ENCODE measurements around the gene MCTP1. TPM values are rescaled to one million over a fixed set of nuclear protein-coding genes. Genes with fewer than 3 reads are reported as not detected.

MCTP1 gene
- total and polyA plus RNA-seq, 7 experiments from 2014 or later: 0.75 to 38.9 (median 2.3) TPM; not detected in 1

DNA sequence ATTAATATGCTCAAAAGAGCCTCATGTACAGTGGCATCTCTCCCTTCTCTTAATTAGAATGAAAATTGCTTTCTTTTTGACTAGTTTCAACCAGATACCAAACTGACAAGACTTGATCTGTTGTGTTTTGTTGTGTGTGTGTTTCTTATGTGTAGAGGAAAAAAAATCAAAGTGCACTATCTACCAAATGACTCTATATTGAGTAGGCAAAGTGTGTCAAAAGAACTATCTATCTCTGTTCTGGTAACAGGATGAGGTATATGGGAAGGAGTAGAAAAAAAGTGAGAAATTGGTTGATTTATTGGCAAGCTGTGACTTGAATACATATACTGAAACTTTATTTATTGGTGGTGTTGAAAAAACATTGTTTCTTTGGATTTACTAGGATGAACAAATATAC lies 476.4 kb downstream of the MCTP1 start:
- H3K4me1 ChIP-seq (ENCODE audit: control insufficient read depth in 2 of 2, insufficient read depth in 2 of 2, low read length in 2 of 2): no peaks in the 10 kb centered on the region
- no peak overlapping the region for H3K4me3 ChIP-seq (ENCODE audit: low read length)
- H3K9me3 ChIP-seq (ENCODE audit: control insufficient read depth in 2 of 3, low read length in 3 of 3): no peaks in the 10 kb centered on the region
- POLR2A ChIA-PET: no interaction called here
- no peak overlapping the region for H3K27ac Mint-ChIP-seq
- no peaks in the 10 kb centered on the region for H3K4me1 Mint-ChIP-seq
- ATAC-seq (no peak), DNase-seq (no peak)
- CTCF ChIA-PET: no interaction called here
- intact Hi-C loops (cut with micrococcal nuclease): loop anchor here in 1 of 2 donors (1.0 to 2.0 kb wide), 2 partner anchors 16 to 283 kb away; no protein-coding TSS in a partner anchor
- H3K36me3 Mint-ChIP-seq: no peaks in the 10 kb centered on the region
- peaks cover 0 to 51% (median 4%) of the 10 kb centered on the region in 5 donors for H3K27me3 Mint-ChIP-seq
- no peak overlapping the region for H3K27ac ChIP-seq (ENCODE audit: low read depth, low read length)
- no peak overlapping the region for H3K4me3 Mint-ChIP-seq
- no peaks in the 10 kb centered on the region for H3K36me3 ChIP-seq (ENCODE audit: control insufficient read depth in 2 of 3, insufficient read depth in 3 of 3, low read length in 3 of 3)
- H3K9me3 Mint-ChIP-seq: no peaks in the 10 kb centered on the region
- no peaks in the 10 kb centered on the region for H3K27me3 ChIP-seq (ENCODE audit: control insufficient read depth in 2 of 2, insufficient read depth in 2 of 2, low read length in 2 of 2)

GRCh38 chr5:94807985-94808384 lies 476.9 kb downstream of the MCTP1 start:
- POLR2A ChIA-PET: no interaction called here
- no peak overlapping the region for H3K4me3 ChIP-seq (ENCODE audit: low read length)
- H3K4me1 ChIP-seq (ENCODE audit: control insufficient read depth in 2 of 2, insufficient read depth in 2 of 2, low read length in 2 of 2): no peaks in the 10 kb centered on the region

DNA sequence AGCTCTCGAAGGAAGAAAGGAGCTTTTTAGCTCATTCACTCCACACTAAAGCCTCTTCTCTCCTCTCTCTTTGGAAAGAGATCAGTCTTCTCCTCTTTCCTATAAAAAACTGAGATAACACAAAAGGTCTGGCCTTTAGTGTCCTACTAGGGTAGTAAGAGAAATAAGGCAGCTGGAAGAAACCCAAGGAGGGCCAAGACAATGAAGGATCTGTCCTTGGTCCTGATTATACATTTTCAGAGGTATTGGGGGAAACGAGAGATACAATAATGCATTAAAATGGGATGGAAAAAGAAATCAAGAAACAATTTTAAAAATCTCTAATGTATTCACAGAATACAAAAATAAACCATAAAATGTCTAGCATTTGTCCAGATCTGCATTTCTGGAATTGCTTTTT lies 482.4 kb downstream of the MCTP1 start:
- ChIA-PET POLR2A (no interaction called here), CTCF (interaction anchor here (0.6 kb wide), 1 partner anchor 23 kb away, joined by 4 read pairs; no protein-coding TSS in a partner anchor)
- Histone ChIP-seq H3K4me1 (ENCODE audit: control insufficient read depth in 2 of 2, insufficient read depth in 2 of 2, low read length in 2 of 2) (no peaks in the 10 kb centered on the region), H3K27ac (ENCODE audit: low read depth, low read length) (no peak overlapping the region), H3K36me3 (ENCODE audit: control insufficient read depth in 2 of 3, insufficient read depth in 3 of 3, low read length in 3 of 3) (no peaks in the 10 kb centered on the region), H3K27me3 (ENCODE audit: control insufficient read depth in 2 of 2, insufficient read depth in 2 of 2, low read length in 2 of 2) (no peaks in the 10 kb centered on the region), H3K9me3 (ENCODE audit: control insufficient read depth in 2 of 3, low read length in 3 of 3) (no peaks in the 10 kb centered on the region), H3K4me3 (ENCODE audit: low read length) (no peak overlapping the region)
- Mint-ChIP-seq H3K9me3 (peaks cover 0 to 5% (median 0%) of the 10 kb centered on the region in 11 donors), H3K27ac (no peak overlapping the region), H3K36me3 (no peaks in the 10 kb centered on the region), H3K27me3 (peaks cover 0 to 45% (median 6%) of the 10 kb centered on the region in 5 donors), H3K4me3 (no peak overlapping the region), H3K4me1 (no peaks in the 10 kb centered on the region)
- intact Hi-C loops (cut with micrococcal nuclease): no loop called here
- DNase-seq (no peak), ATAC-seq (no peak)

More at GRCh38 chr5:94807985-94808384, 476.9 kb downstream of the MCTP1 start:
- H3K27me3 Mint-ChIP-seq: peaks cover 0 to 51% (median 4%) of the 10 kb centered on the region in 5 donors
- H3K27me3 ChIP-seq (ENCODE audit: control insufficient read depth in 2 of 2, insufficient read depth in 2 of 2, low read length in 2 of 2): no peaks in the 10 kb centered on the region
- no peak overlapping the region for H3K27ac Mint-ChIP-seq
- intact Hi-C loops (cut with micrococcal nuclease): loop anchor here in 1 of 2 donors (1.0 to 2.0 kb wide), 2 partner anchors 15 to 283 kb away; no protein-coding TSS in a partner anchor
- no peaks in the 10 kb centered on the region for H3K36me3 Mint-ChIP-seq
- DNase-seq (no peak), ATAC-seq (no peak)
- CTCF ChIA-PET: no interaction called here
- peaks cover 0 to under 1% (median 0%) of the 10 kb centered on the region in 11 donors for H3K9me3 Mint-ChIP-seq
- H3K4me3 Mint-ChIP-seq: no peak overlapping the region
- no peaks in the 10 kb centered on the region for H3K36me3 ChIP-seq (ENCODE audit: control insufficient read depth in 2 of 3, insufficient read depth in 3 of 3, low read length in 3 of 3)
- no peak overlapping the region for H3K27ac ChIP-seq (ENCODE audit: low read depth, low read length)
- H3K4me1 Mint-ChIP-seq: no peaks in the 10 kb centered on the region
- no peaks in the 10 kb centered on the region for H3K9me3 ChIP-seq (ENCODE audit: control insufficient read depth in 2 of 3, low read length in 3 of 3)

- POLR2A ChIA-PET: no interaction called here
- no peak overlapping the region for H3K27ac Mint-ChIP-seq
- no peak overlapping the region for H3K4me3 Mint-ChIP-seq
- CTCF ChIA-PET: no interaction called here
- peaks cover 0 to 17% (median 0%) of the 10 kb centered on the region in 5 donors for H3K36me3 Mint-ChIP-seq
- Histone ChIP-seq H3K4me3 (ENCODE audit: low read length) (no peak overlapping the region), H3K4me1 (ENCODE audit: control insufficient read depth in 2 of 2, insufficient read depth in 2 of 2, low read length in 2 of 2) (peaks cover 16 to 29% of the 10 kb centered on the region in 2 donors), H3K27me3 (ENCODE audit: control insufficient read depth in 2 of 2, insufficient read depth in 2 of 2, low read length in 2 of 2) (no peaks in the 10 kb centered on the region), H3K36me3 (ENCODE audit: control insufficient read depth in 2 of 3, insufficient read depth in 3 of 3, low read length in 3 of 3) (no peaks in the 10 kb centered on the region), H3K27ac (ENCODE audit: low read depth, low read length) (no peak overlapping the region), H3K9me3 (ENCODE audit: control insufficient read depth in 2 of 3, low read length in 3 of 3) (no peaks in the 10 kb centered on the region)
- H3K27me3 Mint-ChIP-seq: peaks cover 0 to 29% (median 2%) of the 10 kb centered on the region in 5 donors
- no peak for DNase-seq
- intact Hi-C loops (cut with micrococcal nuclease): loop anchor here (10.0 kb wide), 2 partner anchors 182 to 758 kb away; partner anchors contain the start of genes ARSK (in 1 of the 2), KIAA0825 (in 1 of the 2), SKIC3 (in 1 of the 2) and SLF1 (in 1 of the 2)
- no peak for ATAC-seq
- H3K4me1 Mint-ChIP-seq: peaks cover 13 to 47% (median 35%) of the 10 kb centered on the region in 7 donors
- peaks cover 0 to 6% (median 0%) of the 10 kb centered on the region in 11 donors for H3K9me3 Mint-ChIP-seq
Observed at GRCh38 chr5:94796586-94796985, 488.3 kb downstream of the MCTP1 start.

- DNase-seq: no peak
- peak; percentile 42 for ATAC-seq
- H3K27ac Mint-ChIP-seq: peak overlapping the region in 8 of 9 donors; percentile 60 to 97 (median 76)
- ChIA-PET CTCF (no interaction called here), POLR2A (no interaction called here)
- H3K9me3 Mint-ChIP-seq: peaks cover 0 to 4% (median 0%) of the 10 kb centered on the region in 11 donors
- Histone ChIP-seq H3K36me3 (ENCODE audit: control insufficient read depth in 2 of 3, insufficient read depth in 3 of 3, low read length in 3 of 3) (no peaks in the 10 kb centered on the region), H3K9me3 (ENCODE audit: control insufficient read depth in 2 of 3, low read length in 3 of 3) (no peaks in the 10 kb centered on the region), H3K27ac (ENCODE audit: low read depth, low read length) (peak overlapping the region; percentile 24), H3K4me1 (ENCODE audit: control insufficient read depth in 2 of 2, insufficient read depth in 2 of 2, low read length in 2 of 2) (peaks cover 16 to 29% of the 10 kb centered on the region in 2 donors), H3K27me3 (ENCODE audit: control insufficient read depth in 2 of 2, insufficient read depth in 2 of 2, low read length in 2 of 2) (no peaks in the 10 kb centered on the region), H3K4me3 (ENCODE audit: low read length) (no peak overlapping the region)
- intact Hi-C loops (cut with micrococcal nuclease): loop anchor here (1.0 to 10.0 kb wide), 9 partner anchors 15 to 1169 kb away; partner anchors contain the start of genes KIAA0825 (in 2 of the 2), SLF1 (in 2 of the 2), ARSK (in 1 of the 2) and SKIC3 (in 1 of the 2)
- peak overlapping the region in 5 of 10 donors; percentile 24 to 74 (median 37) for H3K4me3 Mint-ChIP-seq
- peaks cover 0 to 17% (median 0%) of the 10 kb centered on the region in 5 donors for H3K36me3 Mint-ChIP-seq
- peaks cover 13 to 49% (median 35%) of the 10 kb centered on the region in 7 donors for H3K4me1 Mint-ChIP-seq
- peaks cover 0 to 16% (median 0%) of the 10 kb centered on the region in 5 donors for H3K27me3 Mint-ChIP-seq
Observed at GRCh38 chr5:94793816-94794198, 491.1 kb downstream of the MCTP1 start.

- Mint-ChIP-seq H3K36me3 (peaks cover 0 to 17% (median 0%) of the 10 kb centered on the region in 5 donors), H3K4me3 (peak overlapping the region in 8 of 10 donors; percentile 17 to 74 (median 37)), H3K9me3 (peaks cover 0 to 4% (median 0%) of the 10 kb centered on the region in 11 donors), H3K4me1 (peaks cover 13 to 49% (median 35%) of the 10 kb centered on the region in 7 donors), H3K27ac (peak overlapping the region; percentile 22 to 97 (median 80)), H3K27me3 (peaks cover 0 to 10% (median 0%) of the 10 kb centered on the region in 5 donors)
- H3K4me1 ChIP-seq (ENCODE audit: control insufficient read depth in 2 of 2, insufficient read depth in 2 of 2, low read length in 2 of 2): peaks cover 16 to 29% of the 10 kb centered on the region in 2 donors
- H3K9me3 ChIP-seq (ENCODE audit: control insufficient read depth in 2 of 3, low read length in 3 of 3): no peaks in the 10 kb centered on the region
- peak; percentile 95 for ATAC-seq
- intact Hi-C loops (cut with micrococcal nuclease): loop anchor here (1.0 to 10.0 kb wide), 9 partner anchors 16 to 1170 kb away; partner anchors contain the start of genes KIAA0825 (in 2 of the 2), SLF1 (in 2 of the 2), ARSK (in 1 of the 2) and SKIC3 (in 1 of the 2)
- peak overlapping the region; percentile 24 for H3K27ac ChIP-seq (ENCODE audit: low read depth, low read length)
- ChIA-PET CTCF (no interaction called here), POLR2A (no interaction called here)
- no peak overlapping the region for H3K4me3 ChIP-seq (ENCODE audit: low read length)
- no peaks in the 10 kb centered on the region for H3K36me3 ChIP-seq (ENCODE audit: control insufficient read depth in 2 of 3, insufficient read depth in 3 of 3, low read length in 3 of 3)
- DNase-seq: peak in 6 of 9 donors; percentile 14 to 53 (median 30)
- H3K27me3 ChIP-seq (ENCODE audit: control insufficient read depth in 2 of 2, insufficient read depth in 2 of 2, low read length in 2 of 2): no peaks in the 10 kb centered on the region
Observed at GRCh38 chr5:94793113-94793815, 491.6 kb downstream of the MCTP1 start.

All from naive thymus-derived CD4-positive, alpha-beta T cell (primary cell).